SK-N-SH (cell line): ENCODE data around the gene ZNF664. TPM values are rescaled to one million over a fixed set of nuclear protein-coding genes. Genes with fewer than 3 reads are reported as not detected.

Experiments used
- CTCF ChIA-PET: fragments of 300-600, 350-600 bp; formaldehyde crosslinking; extraction: SDS; loops from one replicate; lab custom pipeline; 2021; lab: Yijun Ruan, JAX
- POLR2A ChIA-PET: fragments of 350-600 bp; sonication (Branson Sonifier 250); formaldehyde crosslinking; extraction: SDS; loops from one replicate; lab custom pipeline; 2020; ENCODE audit warnings: antibody characterized with exemption, inconsistent platforms; lab: Yijun Ruan, JAX
- DNase-seq: peaks from one replicate; pipeline ENCODE4 v3.0.0; 2012
- H2AFZ ChIP-seq: fragments of 200-600 bp; sonication (generic); 2 replicates; pipeline ENCODE4 v1.8.1; 2016; ENCODE audit warnings: antibody characterized with exemption, mild to moderate bottlenecking, low read depth
- H3F3A ChIP-seq: fragments of 200-600 bp; sonication (generic); replicated peaks from 2 replicates; pipeline ENCODE3; 2016; ENCODE audit warnings: antibody characterized with exemption, mild to moderate bottlenecking; ENCODE audit not compliant: insufficient read depth
- H3K27ac ChIP-seq, 2 experiments: fragments of 200-500 bp in 1 of 2; fragments of 200-600 bp in 1 of 2; sonication (Bioruptor generic) in 1 of 2; sonication (generic), shearing (Covaris generic) in 1 of 2; 2 replicates each; pipeline versions ENCODE4 v1.5.1 to v1.6.1; 2014 to 2016; ENCODE audit warnings: low read depth in 2 of 2, inconsistent platforms in 1 of 2, low read length in 1 of 2, mild to moderate bottlenecking in 1 of 2, mixed read lengths in 1 of 2
- H3K27me3 ChIP-seq: fragments of 200-600 bp; sonication (generic), shearing (Covaris generic); 2 replicates; pipeline ENCODE4 v1.6.1; 2016; ENCODE audit warnings: mixed run types; ENCODE audit not compliant: insufficient read depth
- H3K36me3 ChIP-seq, 2 experiments: fragments of 200-500 bp in 1 of 2; fragments of 200-600 bp in 1 of 2; sonication (Bioruptor generic) in 1 of 2; sonication (generic) in 1 of 2; replicated peaks in 1 of 2; 2 replicates each; pipeline versions ENCODE3 to v1.5.1; 2014 to 2016; ENCODE audit warnings: low read length in 1 of 2, mild to moderate bottlenecking in 1 of 2; ENCODE audit not compliant: insufficient read depth in 2 of 2, control insufficient read depth in 1 of 2
- H3K4me1 ChIP-seq, 2 experiments: fragments of 200-500 bp in 1 of 2; fragments of 200-600 bp in 1 of 2; sonication (Bioruptor generic) in 1 of 2; sonication (generic), shearing (Covaris generic) in 1 of 2; 2 replicates each; pipeline versions ENCODE4 v1.5.1 to v1.6.1; 2014 to 2016; ENCODE audit warnings: low read depth in 1 of 2, low read length in 1 of 2, mixed run types in 1 of 2; ENCODE audit not compliant: insufficient read depth in 2 of 2, control insufficient read depth in 1 of 2
- H3K4me2 ChIP-seq: fragments of 200-600 bp; sonication (generic), shearing (Covaris generic); 2 replicates; pipeline ENCODE4 v1.6.1; 2017; ENCODE audit warnings: mixed run types
- H3K4me3 ChIP-seq, 2 experiments: fragments of 200-500 bp in 1 of 2; fragments of 200-600 bp in 1 of 2; sonication (Bioruptor generic) in 1 of 2; sonication (generic), shearing (Covaris generic) in 1 of 2; 2 replicates each; pipeline versions ENCODE4 v1.5.1 to v1.8.1; 2014 to 2016; ENCODE audit warnings: low read depth in 2 of 2, inconsistent platforms in 1 of 2, low read length in 1 of 2, mild to moderate bottlenecking in 1 of 2, mixed read lengths in 1 of 2, moderate library complexity in 1 of 2
- H3K79me2 ChIP-seq: fragments of 200-600 bp; sonication (generic); 2 replicates; pipeline ENCODE4 v1.8.1; 2017; ENCODE audit warnings: mild to moderate bottlenecking; ENCODE audit not compliant: insufficient read depth
- H3K9ac ChIP-seq: fragments of 200-600 bp; sonication (generic); 2 replicates; pipeline ENCODE4 v1.6.1; 2017; ENCODE audit warnings: mixed run types
- H3K9me2 ChIP-seq: fragments of 200-600 bp; sonication (generic); 2 replicates; pipeline ENCODE4 v1.6.1; 2017; ENCODE audit warnings: mixed run types
- H3K9me3 ChIP-seq: fragments of 200-600 bp; sonication (generic); 2 replicates; pipeline ENCODE4 v1.6.1; 2017; ENCODE audit warnings: mixed run types, mild to moderate bottlenecking, moderate library complexity
- H4K20me1 ChIP-seq: fragments of 200-600 bp; sonication (generic); 2 replicates; pipeline ENCODE4 v1.6.1; 2017; ENCODE audit warnings: mild to moderate bottlenecking, mixed run types; ENCODE audit not compliant: insufficient read depth
- CHD2 ChIP-seq: fragments of 150-350 bp; IDR thresholded peaks from 2 replicates; pipeline ENCODE4 v1.6.1; 2018; ENCODE audit warnings: low read length; ENCODE audit not compliant: partially characterized antibody
- CTCF ChIP-seq: fragments of 200-600 bp; sonication (generic); IDR thresholded peaks from 2 replicates; pipeline ENCODE4 v1.6.1; 2017; ENCODE audit warnings: antibody characterized with exemption, mild to moderate bottlenecking, moderate library complexity
- ELF1 ChIP-seq: IDR thresholded peaks from 2 replicates; pipeline ENCODE4 v1.4.0; 2012
- GABPA ChIP-seq: IDR thresholded peaks from 2 replicates; pipeline ENCODE4 v1.4.0; 2012; ENCODE audit warnings: low read depth, mild to moderate bottlenecking
- GATA2 ChIP-seq: sonication (generic); formaldehyde crosslinking; IDR thresholded peaks from 2 replicates; pipeline ENCODE4 v1.5.0; 2020; ENCODE audit warnings: mild to moderate bottlenecking, missing genetic modification reagents
- NRF1 ChIP-seq: IDR thresholded peaks from 2 replicates; pipeline ENCODE4 v1.6.1; 2012; ENCODE audit warnings: low read depth, mild to moderate bottlenecking, low read length
- PBX3 ChIP-seq: IDR thresholded peaks from 2 replicates; pipeline ENCODE4; 2012
- POLR2AphosphoS5 ChIP-seq: IDR thresholded peaks from 2 replicates; pipeline ENCODE4 v1.6.1; 2012; ENCODE audit warnings: low read depth, low read length
- RCOR1 ChIP-seq: fragments of 150-350 bp; IDR thresholded peaks from 2 replicates; pipeline ENCODE4 v1.6.1; 2017; ENCODE audit warnings: antibody characterized with exemption, low read length
- REST ChIP-seq: IDR thresholded peaks from 2 replicates; pipeline ENCODE4 v1.6.1; 2012; ENCODE audit warnings: mild to moderate bottlenecking, low read depth, low read length, moderate library complexity
- TAF1 ChIP-seq: IDR thresholded peaks from 2 replicates; pipeline ENCODE4 v1.6.1; 2012; ENCODE audit warnings: low read depth, mild to moderate bottlenecking, low read length, moderate library complexity, borderline replicate concordance
- TCF12 ChIP-seq: IDR thresholded peaks from 2 replicates; pipeline ENCODE4 v1.4.0; 2012
- TEAD4 ChIP-seq: IDR thresholded peaks from 2 replicates; pipeline ENCODE4 v1.4.0; 2012; ENCODE audit warnings: mild to moderate bottlenecking, borderline replicate concordance; ENCODE audit not compliant: insufficient read depth
- USF1 ChIP-seq: IDR thresholded peaks from 2 replicates; pipeline ENCODE4 v1.4.0; 2012; ENCODE audit warnings: low read depth, borderline replicate concordance
- YY1 ChIP-seq: IDR thresholded peaks from 2 replicates; pipeline ENCODE4 v1.4.0; 2012; ENCODE audit warnings: low read depth, mild to moderate bottlenecking
- ZBTB33 ChIP-seq: IDR thresholded peaks from 2 replicates; pipeline ENCODE4 v1.4.0; 2012; ENCODE audit warnings: low read depth, borderline replicate concordance
- WGBS: methylation state at CpG from one replicate; pipeline ENCODE4 v1.1.6; 2017; ENCODE audit warnings: low lambda C conversion rate; 5-methylcytosine and 5-hydroxymethylcytosine counted together
- polyA plus RNA-seq, 3 experiments: library from polyadenylated mRNA; depleted of rRNA; stranded (reverse); fragments of >200 nt; gene quantifications; 2 replicates each; pipeline ENCODE4 v1.2.3, GENCODE V29; 2012

ZNF664 gene
- polyA plus RNA-seq, 1 of the 3 experiments (the other 2 are of a cell fraction): 34.9 TPM

GRCh38 chr12:124002021-124002644 is 29.1 kb downstream of the ZNF664 start (continued):
- TF ChIP-seq ZBTB33 (no peak), RCOR1 (no peak)

GRCh38 chr12:124002654-124003053 is 29.6 kb downstream of the ZNF664 start:
- TF ChIP-seq POLR2AphosphoS5 (no peak), CTCF (no peak), PBX3 (no peak), CHD2 (no peak), GABPA (no peak), TAF1 (no peak), ZBTB33 (no peak), REST (no peak), TEAD4 (no peak), USF1 (no peak), GATA2 (no peak), NRF1 (no peak), TCF12 (no peak), ELF1 (no peak), YY1 (no peak)
- Histone ChIP-seq H2AFZ (no peak overlapping the region), H3K36me3 (peaks cover 12 to 61% of the 10 kb centered on the region in 2 experiments), H4K20me1 (0 out of 2 replicates have a peak, but pooled peaks cover 4% of the 10 kb centered on the region), H3F3A (no peaks in the 10 kb centered on the region), H3K9me2 (no peaks in the 10 kb centered on the region), H3K27me3 (no peaks in the 10 kb centered on the region), H3K79me2 (peaks cover 32% of the 10 kb centered on the region; the same call in 1 of the 2 replicates), H3K9me3 (no peaks in the 10 kb centered on the region), H3K9ac (no peak overlapping the region), H3K27ac (no peak overlapping the region), H3K4me2 (no peak overlapping the region), H3K4me3 (no peak overlapping the region), H3K4me1 (peaks cover 0 to 21% of the 10 kb centered on the region in 2 experiments; a peak in 1 of 4 replicates)
- POLR2A ChIA-PET: no interaction called here
- WGBS: 62% methylated on average over 2 of the region's 2 CpGs
- no peak for DNase-seq
- CTCF ChIA-PET: interaction anchor here (0.9 to 1.6 kb wide), 3 partner anchors 12 to 97 kb away, joined by 3 to 6 read pairs (median 3); no protein-coding TSS in a partner anchor
